Panc1 (cell line): ENCODE data around the gene CDC16. TPM values are rescaled to one million over a fixed set of nuclear protein-coding genes. Genes with fewer than 3 reads are reported as not detected.

Experiments
- ATAC-seq: fragments of 200-7000 bp; cut with Tn5 transposase; 2 replicates; pipeline ENCODE4 v1.9.1; 2020; ENCODE audit warnings: mild to moderate bottlenecking, moderate library complexity
- BruUV-seq: library from RNA; stranded (reverse); fragments of 400-500 nt; replicated peaks from 2 replicates; lab custom pipeline; 2021; lab: Mats Ljungman, UMichigan
- CTCF ChIA-PET: fragments of 300-600 bp; sonication (Branson Sonifier 250); formaldehyde crosslinking; loops from one replicate; lab custom pipeline; 2022; ENCODE audit warnings: antibody characterized with exemption; lab: Charles Lee
- POLR2A ChIA-PET: fragments of 300-600 bp; sonication (Branson Sonifier 250); formaldehyde crosslinking; loops from one replicate; lab custom pipeline; 2022; ENCODE audit warnings: antibody characterized with exemption; lab: Charles Lee
- DNase-seq: peaks from one replicate; pipeline ENCODE4 v3.0.0-alpha.2; 2010; ENCODE audit warnings: low read depth, low spot score
- H3K27ac ChIP-seq: 2 replicates; pipeline ENCODE4 v1.5.1; 2011; ENCODE audit warnings: mild to moderate bottlenecking, low read length, inconsistent platforms
- H3K27me3 ChIP-seq: fragments of 200-500 bp; sonication (Bioruptor generic); 2 replicates; pipeline ENCODE4 v1.6.0; 2014; ENCODE audit warnings: low read length, inconsistent platforms; ENCODE audit not compliant: control insufficient read depth, insufficient read depth
- H3K36me3 ChIP-seq: fragments of 200-500 bp; sonication (Bioruptor generic); 2 replicates; pipeline ENCODE4 v1.5.1; 2014; ENCODE audit warnings: inconsistent platforms, mild to moderate bottlenecking, low read length, moderate library complexity; ENCODE audit not compliant: control insufficient read depth, insufficient read depth
- H3K4me1 ChIP-seq: 2 replicates; pipeline ENCODE4 v1.5.1; 2011; ENCODE audit warnings: inconsistent platforms, mild to moderate bottlenecking, low read length, moderate library complexity; ENCODE audit not compliant: control insufficient read depth, insufficient read depth
- H3K4me3 ChIP-seq, 2 experiments: 2 replicates each; pipeline ENCODE4 v1.5.1; 2011 to 2012; ENCODE audit warnings: low read depth in 2 of 2, low read length in 2 of 2, mild to moderate bottlenecking in 2 of 2, inconsistent platforms in 1 of 2, moderate library complexity in 1 of 2
- H3K9me3 ChIP-seq: fragments of 200-500 bp; sonication (Bioruptor generic); 2 replicates; pipeline ENCODE4 v1.5.1; 2014; ENCODE audit warnings: low read depth, mild to moderate bottlenecking, inconsistent platforms, low read length, moderate library complexity; ENCODE audit not compliant: control insufficient read depth, insufficient read depth
- POLR2AphosphoS5 ChIP-seq: IDR thresholded peaks from 2 replicates; pipeline ENCODE4 v1.6.1; 2012; ENCODE audit warnings: mild to moderate bottlenecking, low read depth, low read length, moderate library complexity
- REST ChIP-seq, 2 experiments: IDR thresholded peaks; 2 replicates each; pipeline ENCODE4 v1.6.1; 2011 to 2012; ENCODE audit warnings: low read depth in 2 of 2, control low read depth in 1 of 2, low read length in 1 of 2, mild to moderate bottlenecking in 1 of 2, moderate library complexity in 1 of 2; ENCODE audit not compliant: insufficient read depth in 1 of 2
- SIN3A ChIP-seq: IDR thresholded peaks from 2 replicates; pipeline ENCODE4 v1.6.1; 2012; ENCODE audit warnings: low read depth, mild to moderate bottlenecking, low read length, moderate library complexity, borderline replicate concordance; ENCODE audit not compliant: insufficient read depth
- TCF7L2 ChIP-seq: IDR thresholded peaks from 2 replicates; pipeline ENCODE4 v1.6.1; 2011; ENCODE audit warnings: mild to moderate bottlenecking, low read depth, low read length, inconsistent platforms
- in situ Hi-C: cut with HindIII; loops from 2 replicates; pipeline ENCODE4 v1.10.0; 2016; ENCODE audit warnings: low sequenced_read_pairs, low pct_unique_long_range_greater_than_20kb
- intact Hi-C: fragments of 100-400 bp; cut with micrococcal nuclease; formaldehyde crosslinking; loops from one replicate; pipeline ENCODE4 v1.10.0; 2022; ENCODE audit not compliant: unreplicated experiment
- total RNA-seq: library from RNA; stranded (reverse); gene quantifications from one replicate; pipeline ENCODE4 v1.2.1, GENCODE V29; 2021; ENCODE audit not compliant: unreplicated experiment
- TF ChIP-seq, protein P1 (sequence below): fragments of 450-650 bp; IDR thresholded peaks from 2 replicates; pipeline ENCODE4 v1.5.1; 2017; ENCODE audit warnings: mild to moderate bottlenecking

The CDC16 gene
- total RNA-seq, 1 experiment from 2014 or later, result 51.8 TPM

GRCh38 chr13:114279146-114279545, 44.4 kb downstream of the CDC16 start:
- CTCF ChIA-PET, result no interaction called here
- Histone ChIP-seq H3K4me3 (no peak overlapping the region), H3K4me1 (peaks cover 16% of the 10 kb centered on the region), H3K27me3 (no peaks in the 10 kb centered on the region), H3K36me3 (no peaks in the 10 kb centered on the region; the same call in 1 of the 2 replicates), H3K9me3 (no peaks in the 10 kb centered on the region), H3K27ac (peak overlapping the region; percentile 77)
- no peak for DNase-seq
- in situ Hi-C loops, result no loop called here
- no peak for TF ChIP-seq TCF7L2
- no peak for ATAC-seq
- intact Hi-C loops, result no loop called here
- POLR2A ChIA-PET, result no interaction called here
- no TSS peak for BruUV-seq

- H3K4me1 ChIP-seq, result peaks cover 16% of the 10 kb centered on the region
- DNase-seq (no peak), ATAC-seq (no peak)
- TF ChIP-seq POLR2AphosphoS5, result no peak
- no peaks in the 10 kb centered on the region; the same call in 1 of the 2 replicates for H3K36me3 ChIP-seq
- H3K27ac ChIP-seq, result peak overlapping the region; percentile 77
- H3K9me3 ChIP-seq, result no peaks in the 10 kb centered on the region
- intact Hi-C loops, result no loop called here
- H3K4me3 ChIP-seq, result no peak overlapping the region
- no TSS peak for BruUV-seq
- ChIA-PET CTCF (no interaction called here), POLR2A (interaction anchor here (0.6 kb wide), 2 partner anchors 10 to 34 kb away, joined by 3 read pairs; no protein-coding TSS in a partner anchor)
- H3K27me3 ChIP-seq, result no peaks in the 10 kb centered on the region
- in situ Hi-C loops, result no loop called here
These were observed 45.2 kb downstream of the CDC16 start for GRCh38 chr13:114279758-114280355.

GRCh38 chr13:114281351-114282040, 46.8 kb downstream of the CDC16 start, which contains the start of gene UPF3A:
TSS of gene UPF3A (plus strand) at chr13:114281601. CDS start at chr13:114281640, 39 bp downstream.
- H3K27ac ChIP-seq, result peak within 1 kb of the TSS; percentile 93
- TF ChIP-seq POLR2AphosphoS5 (peak; percentile 65), TCF7L2 (peak; percentile 94), SIN3A (0 out of 2 replicates have a peak, but pooled peaks have one; percentile 35), REST (IDR thresholded peaks at IDR 0.05; ENCODE audit: insufficient read depth in 1 of 2, low read depth in 2 of 2, low read length in 1 of 2) (no peak)
- TF ChIP-seq, protein P1, sequence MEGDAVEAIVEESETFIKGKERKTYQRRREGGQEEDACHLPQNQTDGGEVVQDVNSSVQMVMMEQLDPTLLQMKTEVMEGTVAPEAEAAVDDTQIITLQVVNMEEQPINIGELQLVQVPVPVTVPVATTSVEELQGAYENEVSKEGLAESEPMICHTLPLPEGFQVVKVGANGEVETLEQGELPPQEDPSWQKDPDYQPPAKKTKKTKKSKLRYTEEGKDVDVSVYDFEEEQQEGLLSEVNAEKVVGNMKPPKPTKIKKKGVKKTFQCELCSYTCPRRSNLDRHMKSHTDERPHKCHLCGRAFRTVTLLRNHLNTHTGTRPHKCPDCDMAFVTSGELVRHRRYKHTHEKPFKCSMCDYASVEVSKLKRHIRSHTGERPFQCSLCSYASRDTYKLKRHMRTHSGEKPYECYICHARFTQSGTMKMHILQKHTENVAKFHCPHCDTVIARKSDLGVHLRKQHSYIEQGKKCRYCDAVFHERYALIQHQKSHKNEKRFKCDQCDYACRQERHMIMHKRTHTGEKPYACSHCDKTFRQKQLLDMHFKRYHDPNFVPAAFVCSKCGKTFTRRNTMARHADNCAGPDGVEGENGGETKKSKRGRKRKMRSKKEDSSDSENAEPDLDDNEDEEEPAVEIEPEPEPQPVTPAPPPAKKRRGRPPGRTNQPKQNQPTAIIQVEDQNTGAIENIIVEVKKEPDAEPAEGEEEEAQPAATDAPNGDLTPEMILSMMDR, result no peak
- H3K9me3 ChIP-seq, result no peaks in the 10 kb centered on the region
- ChIA-PET POLR2A (interaction anchor here (0.6 kb wide), 1 partner anchor 35 kb away, joined by 3 read pairs; no protein-coding TSS in a partner anchor), CTCF (no interaction called here)
- H3K4me1 ChIP-seq, result peaks cover 16% of the 10 kb centered on the region
- peak; percentile 93 for ATAC-seq
- in situ Hi-C loops (no loop called here), intact Hi-C loops (no loop called here)
- no peak for DNase-seq
- BruUV-seq, result no TSS peak
- peaks cover 3% of the 10 kb centered on the region; the same call in 1 of the 2 replicates for H3K36me3 ChIP-seq
- peak within 1 kb of the TSS; percentile 81 to 85 for H3K4me3 ChIP-seq
- no peaks in the 10 kb centered on the region for H3K27me3 ChIP-seq
